GM19351 (cell line): ENCODE measurements around the gene TPST2.

Source experiments
- ATAC-seq: cut with Tn5 transposase; IDR thresholded peaks from one replicate; pipeline ENCODE4 v1.9.1; 2021; ENCODE audit warnings: mild to moderate bottlenecking, moderate library complexity; ENCODE audit not compliant: unreplicated experiment

The TPST2 gene

DNA sequence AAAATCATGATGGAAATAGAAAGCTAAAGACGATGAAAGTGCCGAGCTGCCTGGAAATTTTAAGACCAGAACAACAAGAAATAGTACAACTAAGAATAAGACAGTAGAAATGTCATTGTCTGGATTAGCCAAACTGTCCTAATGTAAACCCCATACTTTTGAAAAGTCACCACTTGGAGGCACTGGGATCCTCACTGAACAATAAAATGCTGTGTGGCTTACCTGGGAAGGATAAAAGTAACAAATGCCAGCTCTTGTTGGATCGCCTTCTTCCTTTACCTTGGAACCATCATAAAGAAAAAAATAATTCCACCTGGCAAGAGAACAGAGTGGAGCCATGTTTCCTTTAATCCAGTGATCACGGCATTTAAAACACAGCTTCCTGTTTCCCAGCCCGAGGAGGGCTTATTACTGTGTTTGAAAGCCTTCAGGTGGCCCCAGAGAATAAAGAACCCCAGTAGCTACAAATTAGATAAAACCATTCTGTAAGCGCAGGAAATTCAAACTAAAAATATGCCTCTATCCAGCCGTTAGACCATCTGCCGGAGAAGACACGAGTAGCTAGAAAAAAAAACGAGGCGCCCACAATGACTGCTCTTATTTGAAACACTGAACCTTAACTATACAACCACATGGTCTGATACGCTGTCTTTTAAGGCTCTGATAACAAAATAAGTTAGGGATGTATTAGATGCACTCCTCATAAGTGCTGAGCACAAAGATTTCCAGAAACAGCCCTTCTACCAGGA is 110.7 kb downstream of the TPST2 start:
- ATAC-seq, result no peak

DNA sequence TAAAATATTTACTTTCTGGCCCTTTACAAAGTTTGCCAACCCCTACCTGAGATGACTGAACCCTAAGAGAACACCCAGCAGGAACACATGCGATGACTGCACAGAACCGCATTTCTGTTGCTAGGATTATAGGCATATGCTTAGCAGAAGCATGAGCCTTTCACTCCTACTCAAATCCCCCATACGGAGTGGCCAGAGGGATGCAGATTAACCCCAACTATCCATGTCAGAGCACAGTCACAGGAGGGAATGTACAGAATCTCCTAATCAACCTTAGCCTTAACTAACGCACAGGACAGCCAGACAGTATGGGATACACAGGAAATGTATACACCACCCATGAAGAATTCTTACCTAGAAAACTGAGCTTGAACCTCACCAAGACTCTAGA is 112.6 kb downstream of the TPST2 start:
- no peak for ATAC-seq

DNA sequence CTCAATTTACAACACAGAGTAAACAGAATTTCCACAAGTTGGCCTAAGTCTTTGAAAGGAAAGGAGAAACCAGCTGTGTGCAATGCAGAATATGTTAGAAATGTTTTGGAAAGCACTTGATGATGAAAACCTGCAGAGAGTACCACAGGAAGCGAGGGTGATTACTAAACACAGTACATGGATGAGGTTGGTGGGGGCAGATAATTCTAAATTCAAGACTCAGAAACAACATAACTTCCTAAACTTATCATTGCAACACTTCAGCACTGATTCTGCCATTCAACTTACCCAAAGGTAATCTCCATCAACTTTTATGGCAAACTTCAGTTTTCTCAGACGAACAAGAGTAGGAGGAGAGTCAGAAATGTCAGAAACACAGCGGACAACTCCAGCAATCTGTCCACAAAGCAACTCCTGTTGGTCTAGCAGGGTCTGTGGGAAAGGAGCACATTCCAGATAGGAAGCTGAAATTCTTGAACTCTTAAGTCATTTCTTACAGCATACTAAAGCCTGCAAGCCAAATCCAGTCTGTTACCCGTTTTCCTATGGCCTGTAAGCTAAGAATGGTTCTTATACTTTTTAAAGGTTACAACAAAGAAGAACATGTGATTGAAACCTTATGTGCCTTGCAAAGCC is 113.1 kb downstream of the TPST2 start:
- ATAC-seq, result no peak

DNA sequence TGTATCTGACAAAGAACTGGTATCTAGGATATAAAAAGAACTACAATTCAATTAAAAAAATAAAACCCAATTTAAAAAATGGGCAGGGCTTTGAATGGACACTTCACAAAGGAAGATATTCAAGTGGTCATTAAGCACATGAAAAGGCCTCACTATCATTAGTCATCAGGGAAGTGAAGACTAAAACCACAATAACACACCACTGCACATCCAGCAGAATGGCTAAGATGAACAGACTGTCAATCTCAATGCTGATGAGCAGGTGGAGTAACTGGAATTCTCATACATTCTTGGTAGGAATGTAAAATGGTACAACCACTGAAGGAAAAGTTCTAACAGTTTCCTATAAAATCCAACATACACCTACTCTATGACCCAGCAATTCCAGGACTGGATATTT is 115.2 kb downstream of the TPST2 start:
- ATAC-seq, result no peak
